Right cardiac atrium (tissue), 5 donors: ENCODE results near the gene LRP8. TPM values are rescaled to one million over a fixed set of nuclear protein-coding genes. Genes with fewer than 3 reads are reported as not detected.

ENCODE experiments used
- ATAC-seq, 2 donors: fragments of 200-7000 bp; cut with Tn5 transposase; one replicate each; pipeline versions ENCODE4 v1.8.0 to v1.9.1; 2020; ENCODE audit warnings: moderate library complexity in 2 of 2, mild to moderate bottlenecking in 1 of 2
- DNase-seq, 3 donors: peaks; one replicate each; pipeline ENCODE4 v3.0.0-alpha.2; 2020
- H3K27ac ChIP-seq: one replicate; pipeline ENCODE4 v1.5.1; 2013; ENCODE audit warnings: mild to moderate bottlenecking, low read length, control low read depth, moderate library complexity
- H3K27me3 ChIP-seq: one replicate; pipeline ENCODE4 v1.6.1; 2013; ENCODE audit not compliant: control insufficient read depth, insufficient read depth
- H3K4me1 ChIP-seq: one replicate; pipeline ENCODE4 v1.6.1; 2013; ENCODE audit warnings: low read length; ENCODE audit not compliant: control insufficient read depth, insufficient read depth
- H3K4me3 ChIP-seq: one replicate; pipeline ENCODE4 v1.5.1; 2013; ENCODE audit warnings: low read length, control low read depth
- H3K9me3 ChIP-seq: one replicate; pipeline ENCODE4 v1.6.1; 2013; ENCODE audit warnings: low read length; ENCODE audit not compliant: control insufficient read depth
- WGBS: extraction: QIAGEN DNeasy Blood & Tissue Kit; methylation state at CpG from one replicate; pipeline ENCODE4 v1.1.7; 2013; 5-methylcytosine and 5-hydroxymethylcytosine counted together
- intact Hi-C, 4 donors: fragments of 100-400 bp; cut with DNase I; formaldehyde crosslinking; loops; one replicate each; pipeline versions ENCODE4 v1.11.0 to v1.14.0; 2022 to 2023
- polyA plus RNA-seq: library from polyadenylated mRNA; stranded (reverse); fragments of 200-250 nt; gene quantifications from one replicate; pipeline ENCODE4 v1.2.3, GENCODE V29; 2013
- total RNA-seq, 4 donors: library from RNA; stranded (reverse); fragmentation: NEBNext Ultra II Directional; extraction: Animal tissue kit (Norgen Biotek cat#: 25700); gene quantifications; one replicate each; pipeline ENCODE4 v1.2.1, GENCODE V29; 2021
- donor health status: healthy with polysubstance abuse.
- donor health status: DM: no; HTN: yes; CAD: no.
- donor health status: DM: no; HTN: no; CAD: no.
- donor health status: DM: no; HTN: yes; CAD: no; lungs with severe emphysema.
- donor health status: DM: yes; HTN: yes; CAD: no.

The LRP8 gene
- total and polyA plus RNA-seq, 5 donors: 0.27 to 2.6 (median 1.3) TPM

DNA sequence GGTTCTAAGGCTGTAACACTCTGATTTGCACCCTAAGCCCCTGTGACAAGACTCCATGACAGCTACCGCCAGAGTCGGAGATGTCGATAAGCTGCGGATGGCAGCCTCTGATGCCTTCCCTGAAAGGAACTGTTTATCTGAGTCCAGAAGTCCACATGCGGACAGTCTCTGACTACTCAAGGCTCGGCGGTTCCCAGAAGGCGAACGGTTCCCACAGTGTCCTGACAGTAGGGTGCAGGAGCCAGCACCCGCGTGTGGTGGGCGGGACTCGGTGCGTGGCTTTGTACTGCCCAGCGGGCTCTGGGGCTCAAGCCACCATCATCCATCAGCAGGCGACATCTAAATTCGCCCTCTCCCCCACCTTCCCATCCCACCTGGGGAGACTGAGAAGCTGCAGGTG lies 30.7 kb downstream of the LRP8 start:
- H3K27me3 ChIP-seq: no peaks in the 10 kb centered on the region
- H3K9me3 ChIP-seq: no peaks in the 10 kb centered on the region
- H3K27ac ChIP-seq: no peak overlapping the region
- WGBS: 92% methylated on average over 17 of the region's 17 CpGs
- H3K4me3 ChIP-seq: no peak overlapping the region
- DNase-seq: no peak
- no peak for ATAC-seq
- peaks cover 6% of the 10 kb centered on the region for H3K4me1 ChIP-seq
- intact Hi-C loops: no loop called here

DNA sequence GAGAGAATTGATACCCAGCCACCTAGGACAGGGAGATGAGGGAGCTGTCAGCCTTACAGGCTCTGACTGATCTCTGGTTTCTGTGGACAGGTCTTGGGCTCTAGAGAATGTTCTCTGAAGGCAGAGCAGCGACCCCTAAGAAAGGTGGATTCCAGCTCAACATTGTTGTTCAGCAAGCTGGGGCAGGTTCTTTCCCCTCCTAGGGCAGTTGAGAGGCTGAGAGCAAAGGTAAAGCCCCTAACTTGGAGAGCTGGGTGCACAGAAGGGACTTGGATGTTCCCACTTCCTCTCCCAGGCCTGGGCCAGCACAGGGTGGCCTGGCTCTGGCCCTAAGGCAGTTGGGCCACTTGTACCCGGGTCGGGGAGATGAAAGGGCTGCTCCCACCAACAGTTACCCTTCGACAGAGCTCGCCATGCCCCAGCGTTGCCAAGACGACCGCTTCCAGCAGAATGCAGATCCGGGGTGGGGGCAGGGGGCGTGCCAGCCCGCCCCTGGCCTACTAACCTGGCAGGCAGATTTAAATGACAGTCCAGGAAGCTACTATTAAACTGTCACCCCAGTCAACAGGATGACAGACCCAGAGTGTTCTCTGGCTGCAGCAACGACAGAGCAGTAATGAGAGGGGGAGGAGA lies 31.6 kb downstream of the LRP8 start:
- Histone ChIP-seq H3K4me1 (peaks cover 6% of the 10 kb centered on the region), H3K4me3 (no peak overlapping the region), H3K9me3 (no peaks in the 10 kb centered on the region), H3K27me3 (no peaks in the 10 kb centered on the region), H3K27ac (no peak overlapping the region)
- 79% methylated on average over 12 of the region's 12 CpGs for WGBS
- intact Hi-C loops: no loop called here
- DNase-seq (no peak), ATAC-seq (no peak)

DNA sequence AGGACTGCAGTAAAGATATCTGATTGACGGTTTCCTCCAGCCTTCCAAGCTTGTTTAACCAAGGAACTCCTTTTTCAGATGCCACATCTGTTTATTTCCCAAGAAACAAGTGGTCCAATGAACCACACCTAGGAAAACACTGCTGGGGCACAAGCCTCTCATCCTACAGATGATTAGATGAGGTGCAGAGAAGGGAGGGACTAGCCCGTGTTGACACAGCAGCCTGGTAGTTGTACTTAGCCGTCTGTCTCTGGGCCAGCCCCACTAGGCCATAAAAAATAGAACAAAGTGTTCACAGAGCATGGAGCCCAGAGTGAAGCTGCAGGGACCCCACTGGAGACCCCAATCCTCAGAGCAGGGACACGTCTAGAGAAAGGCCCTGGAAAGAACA lies 32.1 kb downstream of the LRP8 start:
- no peak overlapping the region for H3K27ac ChIP-seq
- no peaks in the 10 kb centered on the region for H3K27me3 ChIP-seq
- H3K4me3 ChIP-seq: no peak overlapping the region
- intact Hi-C loops: no loop called here
- no peaks in the 10 kb centered on the region for H3K9me3 ChIP-seq
- no peak for ATAC-seq
- peaks cover 6% of the 10 kb centered on the region for H3K4me1 ChIP-seq
- WGBS: 73% methylated on average over 4 of the region's 4 CpGs
- no peak for DNase-seq

DNA sequence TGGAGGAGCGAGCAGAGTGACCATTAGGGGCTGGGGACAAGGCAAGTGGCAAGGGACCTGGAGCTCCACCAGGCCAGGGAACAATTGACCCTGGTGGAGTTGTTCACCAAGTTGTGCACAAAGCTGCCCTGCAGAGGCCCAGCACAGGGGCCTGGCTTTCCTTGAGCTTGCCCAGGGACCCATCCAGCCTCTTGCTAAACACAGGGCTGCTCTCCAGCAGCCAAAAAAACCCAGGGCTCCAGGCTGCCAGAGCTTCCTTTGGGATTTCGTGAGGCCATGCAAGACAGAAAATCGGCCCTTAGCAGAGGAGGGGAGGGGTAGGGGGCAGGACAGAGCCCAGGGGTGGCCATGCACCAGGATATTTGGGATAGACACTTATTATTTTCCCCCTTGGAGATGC lies 32.6 kb downstream of the LRP8 start:
- no peaks in the 10 kb centered on the region for H3K27me3 ChIP-seq
- WGBS: 72% methylated on average over 3 of the region's 3 CpGs
- intact Hi-C loops: no loop called here
- H3K4me1 ChIP-seq: peaks cover 6% of the 10 kb centered on the region
- DNase-seq: no peak
- no peaks in the 10 kb centered on the region for H3K9me3 ChIP-seq
- no peak for ATAC-seq
- no peak overlapping the region for H3K4me3 ChIP-seq
- no peak overlapping the region for H3K27ac ChIP-seq

DNA sequence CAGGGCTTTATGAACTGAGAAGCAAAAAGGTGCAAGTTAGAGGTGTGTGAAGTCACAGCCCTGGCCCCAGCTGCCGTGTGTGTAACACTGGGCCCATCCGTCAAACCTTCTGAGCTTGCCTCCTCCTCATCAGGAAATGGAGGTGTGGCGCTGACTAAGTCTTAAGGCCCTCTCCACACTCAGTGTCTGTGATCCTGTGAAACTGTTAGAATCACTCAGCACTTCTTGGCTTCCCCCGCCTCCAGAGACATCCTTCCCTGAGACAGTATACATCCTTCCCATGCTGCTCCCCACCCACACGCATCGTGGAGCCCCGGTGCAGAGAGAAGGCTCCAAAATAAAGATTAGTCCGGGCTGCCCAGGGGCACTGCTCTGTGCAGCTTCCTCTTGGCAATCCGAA lies 33.3 kb downstream of the LRP8 start:
- Histone ChIP-seq H3K9me3 (no peaks in the 10 kb centered on the region), H3K27me3 (no peaks in the 10 kb centered on the region), H3K4me3 (no peak overlapping the region), H3K4me1 (peaks cover 6% of the 10 kb centered on the region), H3K27ac (no peak overlapping the region)
- intact Hi-C loops: no loop called here
- 67% methylated on average over 9 of the region's 9 CpGs for WGBS
- DNase-seq (no peak), ATAC-seq (peak in 1 of 2 donors; percentile 6)

DNA sequence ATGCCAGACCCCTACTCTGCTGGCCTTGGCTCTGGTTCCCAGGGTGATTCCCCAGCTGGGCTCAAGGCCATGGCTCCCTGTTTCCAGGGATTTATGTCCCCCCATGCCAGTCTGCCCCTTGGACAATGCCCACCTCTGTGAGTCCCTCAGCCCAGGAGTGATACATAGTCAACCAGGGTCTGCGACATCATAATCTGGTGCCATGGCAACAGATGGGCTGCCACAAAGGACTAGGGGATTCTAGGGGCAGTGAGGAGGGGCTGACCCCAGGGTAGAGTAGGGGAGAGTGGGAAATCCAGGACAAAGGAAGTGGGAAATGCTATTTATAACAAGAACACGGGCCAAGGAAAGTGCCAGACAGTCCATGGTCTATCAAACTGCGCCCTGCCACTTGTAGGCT lies 33.8 kb downstream of the LRP8 start:
- WGBS: 64% methylated on average over 3 of the region's 3 CpGs
- H3K27me3 ChIP-seq: no peaks in the 10 kb centered on the region
- no peak overlapping the region for H3K27ac ChIP-seq
- no peak for ATAC-seq
- no peaks in the 10 kb centered on the region for H3K9me3 ChIP-seq
- no peak overlapping the region for H3K4me3 ChIP-seq
- DNase-seq: no peak
- H3K4me1 ChIP-seq: peaks cover 6% of the 10 kb centered on the region
- intact Hi-C loops: no loop called here

DNA sequence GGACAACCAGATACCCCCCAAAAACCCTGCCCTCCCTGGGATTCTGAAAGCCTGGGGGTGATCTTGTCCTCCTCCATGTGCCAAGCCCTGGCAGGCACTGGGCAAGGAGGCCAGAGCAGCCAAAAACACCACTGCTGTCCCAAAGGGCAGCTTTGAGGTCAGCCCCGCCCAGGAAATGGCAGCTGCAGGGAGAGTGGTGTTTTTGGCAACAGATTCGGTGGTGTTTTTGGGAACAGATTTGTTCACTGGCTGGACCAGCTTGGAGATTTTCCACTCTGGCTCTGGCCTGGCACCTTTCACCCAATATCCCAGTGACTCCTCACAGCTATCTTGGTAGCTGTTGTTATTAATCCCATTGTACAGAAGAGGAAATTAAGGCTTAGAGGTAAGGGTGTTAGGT lies 34.7 kb downstream of the LRP8 start:
- Histone ChIP-seq H3K4me1 (peaks cover 6% of the 10 kb centered on the region), H3K27ac (no peak overlapping the region), H3K27me3 (no peaks in the 10 kb centered on the region), H3K9me3 (no peaks in the 10 kb centered on the region), H3K4me3 (no peak overlapping the region)
- DNase-seq (peak in 2 of 3 donors; percentile 42 to 71), ATAC-seq (peak; percentile 34 to 46)
- intact Hi-C loops: no loop called here
- 43% methylated on average over 2 of the region's 2 CpGs for WGBS

DNA sequence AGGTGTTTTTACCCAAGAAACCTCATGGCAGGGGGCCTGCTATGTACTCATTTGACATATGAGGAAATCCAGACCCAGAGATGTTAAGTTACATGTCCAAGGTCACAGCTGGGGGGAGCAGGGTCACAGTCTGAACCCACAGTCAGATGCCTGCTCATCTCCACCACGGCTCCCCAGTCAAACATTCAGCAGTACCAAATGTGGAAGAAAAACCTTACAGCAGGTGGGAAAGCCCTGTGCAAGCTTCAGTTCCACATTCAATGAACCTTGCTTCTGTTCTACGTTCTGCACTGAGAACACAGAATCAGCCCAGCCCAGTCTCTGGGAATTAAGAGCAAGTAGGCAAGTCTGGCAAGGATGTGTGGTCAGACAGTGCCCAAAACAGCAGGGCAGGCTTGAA lies 35.2 kb downstream of the LRP8 start:
- ATAC-seq (no peak), DNase-seq (no peak)
- Histone ChIP-seq H3K27me3 (no peaks in the 10 kb centered on the region), H3K4me1 (peaks cover 6% of the 10 kb centered on the region), H3K4me3 (no peak overlapping the region), H3K27ac (no peak overlapping the region), H3K9me3 (no peaks in the 10 kb centered on the region)
- 77% methylated on average over 2 of the region's 2 CpGs for WGBS
- intact Hi-C loops: no loop called here

DNA sequence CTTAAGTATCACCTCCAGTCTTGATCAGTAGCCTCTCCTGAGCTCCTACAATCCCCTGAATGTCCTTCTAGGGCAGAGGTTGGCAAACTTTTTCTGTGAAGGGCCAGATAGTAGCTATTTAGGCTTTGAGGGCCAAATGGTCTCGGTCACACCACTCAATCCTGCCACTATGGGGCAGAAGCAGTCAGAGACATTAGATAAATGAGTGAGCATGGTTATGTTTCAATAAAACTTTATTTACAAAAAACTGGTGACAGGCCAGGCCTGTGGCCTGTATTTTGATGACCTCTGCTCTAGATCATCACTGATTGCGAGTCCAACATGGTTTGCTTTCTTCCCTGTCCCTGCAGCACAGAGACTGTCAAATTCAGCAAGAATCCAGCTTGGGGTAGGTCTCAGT lies 36.3 kb downstream of the LRP8 start:
- intact Hi-C loops: no loop called here
- Histone ChIP-seq H3K4me1 (peaks cover 6% of the 10 kb centered on the region), H3K27ac (no peak overlapping the region), H3K9me3 (no peaks in the 10 kb centered on the region), H3K27me3 (no peaks in the 10 kb centered on the region), H3K4me3 (no peak overlapping the region)
- ATAC-seq (no peak), DNase-seq (no peak)
- 98% methylated on average over 2 of the region's 2 CpGs for WGBS

DNA sequence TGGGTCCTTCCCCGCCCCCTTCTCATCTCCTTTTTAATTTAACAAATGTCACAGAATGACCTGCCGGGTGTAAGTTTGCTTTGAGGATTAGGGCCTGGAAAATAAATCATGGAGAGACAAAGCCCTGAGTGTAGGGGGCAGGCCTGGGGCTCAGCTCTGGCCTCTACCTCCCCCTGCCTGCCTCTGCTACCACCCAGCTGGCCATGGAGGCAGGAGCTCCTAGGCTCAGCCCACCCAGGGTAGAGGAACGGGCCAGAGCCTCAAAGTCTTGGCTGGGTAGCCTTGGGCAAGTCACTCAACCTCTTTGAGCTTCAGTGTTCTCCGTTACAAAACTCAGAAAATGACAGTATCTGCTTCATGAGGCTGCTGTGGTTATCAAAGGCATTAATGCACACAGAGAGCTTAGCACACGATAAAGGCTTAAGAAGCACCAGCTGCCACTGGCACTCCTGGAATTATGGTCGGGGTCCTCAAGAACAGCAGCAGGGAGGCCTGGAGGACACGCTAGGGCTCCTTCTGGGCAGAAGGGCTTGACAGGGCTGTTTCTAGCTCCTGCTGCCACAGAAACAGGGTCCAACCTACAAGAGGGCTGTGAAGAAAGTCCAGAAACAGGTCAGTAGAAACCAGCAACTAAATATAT lies 39.0 kb downstream of the LRP8 start:
- ATAC-seq (no peak), DNase-seq (no peak)
- Histone ChIP-seq H3K4me3 (no peak overlapping the region), H3K27ac (no peak overlapping the region), H3K27me3 (no peaks in the 10 kb centered on the region), H3K4me1 (peaks cover 6% of the 10 kb centered on the region), H3K9me3 (no peaks in the 10 kb centered on the region)
- 86% methylated on average over 7 of the region's 7 CpGs for WGBS
- intact Hi-C loops: no loop called here

DNA sequence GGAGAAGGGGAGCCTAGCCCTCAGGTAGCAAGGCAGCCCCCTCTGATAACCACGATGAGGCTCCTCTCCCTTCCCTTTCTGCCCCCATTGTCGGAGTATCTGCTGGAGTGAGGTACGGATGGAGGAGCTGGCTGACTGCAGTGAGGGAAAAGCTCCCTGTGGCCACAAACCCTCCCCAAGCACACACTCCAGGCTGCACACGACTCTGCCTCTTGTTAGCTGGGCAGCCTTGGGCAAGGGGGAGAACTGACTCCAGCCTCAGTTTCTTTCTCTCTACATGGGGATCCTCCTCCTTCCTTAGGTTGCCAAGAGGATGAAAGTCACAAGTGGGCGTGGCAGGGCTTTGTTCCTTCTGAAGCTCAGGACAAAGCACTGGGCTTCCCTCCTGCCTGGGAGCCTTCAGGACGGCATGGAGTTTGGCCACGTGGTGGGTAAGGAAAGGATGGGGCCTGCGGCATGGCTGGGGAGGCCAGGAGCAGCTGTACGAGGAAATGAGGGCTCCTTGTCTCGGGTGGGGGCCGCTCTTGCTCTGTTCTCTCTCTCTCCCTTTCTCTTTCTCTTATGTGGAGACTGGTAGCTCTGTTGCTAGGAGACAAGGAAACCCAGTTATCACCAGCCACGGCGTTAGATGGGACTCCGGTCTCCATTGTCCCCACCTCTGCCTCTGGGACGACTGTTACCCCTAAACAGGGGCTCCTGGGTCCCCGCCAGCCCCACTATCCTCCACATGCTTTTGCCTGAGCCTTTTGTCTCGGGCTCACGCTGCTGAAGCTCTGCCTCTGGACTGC lies 39.7 kb downstream of the LRP8 start:
- Histone ChIP-seq H3K4me3 (no peak overlapping the region), H3K9me3 (no peaks in the 10 kb centered on the region), H3K27ac (no peak overlapping the region), H3K4me1 (peaks cover 6% of the 10 kb centered on the region), H3K27me3 (no peaks in the 10 kb centered on the region)
- DNase-seq (no peak), ATAC-seq (no peak)
- intact Hi-C loops: no loop called here
- WGBS: 68% methylated on average over 18 of the region's 18 CpGs
